GM13976 (cell line): ENCODE measurements around the gene IL11RA.

Experiments
- DNase-seq: peaks from one replicate; pipeline ENCODE4 v3.0.0; 2012; ENCODE audit warnings: low spot score
- CTCF ChIP-seq: IDR thresholded peaks from 2 replicates; pipeline ENCODE4 v1.5.1; 2012; ENCODE audit warnings: borderline replicate concordance, mild to moderate bottlenecking; ENCODE audit not compliant: insufficient read depth; ENCODE audit errors: extremely low read depth, missing control alignments, control extremely low read depth
- in situ Hi-C: fragments of 300-500 bp; cut with MboI; formaldehyde crosslinking; loops from one replicate; pipeline ENCODE4 v1.12.0; 2022; ENCODE audit warnings: low sequenced_read_pairs, mixed read lengths, inconsistent platforms; ENCODE audit not compliant: unreplicated experiment

Gene IL11RA

GRCh38 chr9:34630402-34631154, 21.4 kb upstream of the IL11RA start:
- in situ Hi-C loops = no loop called here
- TF ChIP-seq CTCF = no peak
- no peak for DNase-seq

- in situ Hi-C loops = no loop called here
- TF ChIP-seq CTCF = no peak
- no peak for DNase-seq
These were observed 18.8 kb upstream of the IL11RA start for GRCh38 chr9:34633166-34633565.

- in situ Hi-C loops = no loop called here
- DNase-seq = peak; percentile 80
- peak; percentile 78 for TF ChIP-seq CTCF
These were observed 18.0 kb upstream of the IL11RA start for GRCh38 chr9:34633851-34634550.

- no peak for TF ChIP-seq CTCF
- in situ Hi-C loops = no loop called here
- DNase-seq = no peak
These were observed 17.3 kb upstream of the IL11RA start for GRCh38 chr9:34634551-34635248.

GRCh38 chr9:34635556-34635955, 16.4 kb upstream of the IL11RA start:
- in situ Hi-C loops = no loop called here
- no peak for DNase-seq
- no peak for TF ChIP-seq CTCF

- DNase-seq = no peak
- no peak for TF ChIP-seq CTCF
- in situ Hi-C loops = no loop called here
These were observed 15.1 kb upstream of the IL11RA start for GRCh38 chr9:34636791-34637355.
